ENCODE results near the gene TUBG2.

TUBG2 gene

GRCh38 chr17:42680331-42680808 lies 21.3 kb downstream of the TUBG2 start:
- H3K27me3 Mint-ChIP-seq, result peaks cover 23% of the 10 kb centered on the region
- peaks cover 56% of the 10 kb centered on the region for H3K4me1 Mint-ChIP-seq
- H3K27ac Mint-ChIP-seq, result no peak overlapping the region
- H3K9me3 Mint-ChIP-seq, result no peaks in the 10 kb centered on the region
- no peaks in the 10 kb centered on the region for H3K36me3 Mint-ChIP-seq
- H3K4me3 Mint-ChIP-seq, result peak overlapping the region; percentile 72

- Mint-ChIP-seq H3K27ac (peak within 1 kb of the TSS; percentile 55), H3K4me3 (peak within 1 kb of the TSS; percentile 71), H3K4me1 (peaks cover 52% of the 10 kb centered on the region), H3K27me3 (peaks cover 22% of the 10 kb centered on the region), H3K36me3 (no peaks in the 10 kb centered on the region), H3K9me3 (no peaks in the 10 kb centered on the region)
These were observed 23.1 kb downstream of the TUBG2 start, which contains the start of gene CNTNAP1 for GRCh38 chr17:42681976-42682721. Gene CNTNAP1, plus strand, starts transcription at chr17:42682531. Its CDS starts 299 bp downstream, at chr17:42682830.

GRCh38 chr17:42682722-42683403 lies 23.8 kb downstream of the TUBG2 start:
- Mint-ChIP-seq H3K27ac (no peak overlapping the region), H3K4me3 (peak overlapping the region; percentile 71), H3K9me3 (no peaks in the 10 kb centered on the region), H3K27me3 (peaks cover 22% of the 10 kb centered on the region), H3K36me3 (no peaks in the 10 kb centered on the region), H3K4me1 (peaks cover 48% of the 10 kb centered on the region)

GRCh38 chr17:42683407-42684034 lies 24.4 kb downstream of the TUBG2 start:
- Mint-ChIP-seq H3K27me3 (peaks cover 22% of the 10 kb centered on the region), H3K4me3 (peak overlapping the region; percentile 20), H3K36me3 (no peaks in the 10 kb centered on the region), H3K27ac (no peak overlapping the region), H3K9me3 (no peaks in the 10 kb centered on the region), H3K4me1 (peaks cover 44% of the 10 kb centered on the region)

- peaks cover 32% of the 10 kb centered on the region for H3K4me1 Mint-ChIP-seq
- H3K27me3 Mint-ChIP-seq, result peaks cover 22% of the 10 kb centered on the region
- no peak overlapping the region for H3K27ac Mint-ChIP-seq
These were observed 26.0 kb downstream of the TUBG2 start for GRCh38 chr17:42684929-42685556.

GRCh38 chr17:42685831-42686230 lies 26.7 kb downstream of the TUBG2 start:
- Mint-ChIP-seq H3K4me1 (peaks cover 28% of the 10 kb centered on the region), H3K4me3 (no peak overlapping the region), H3K36me3 (no peaks in the 10 kb centered on the region), H3K27me3 (peaks cover 19% of the 10 kb centered on the region), H3K9me3 (no peaks in the 10 kb centered on the region), H3K27ac (no peak overlapping the region)

More at GRCh38 chr17:42684929-42685556, 26.0 kb downstream of the TUBG2 start:
- Mint-ChIP-seq H3K36me3 (no peaks in the 10 kb centered on the region), H3K4me3 (no peak overlapping the region), H3K9me3 (no peaks in the 10 kb centered on the region)

- peaks cover 15% of the 10 kb centered on the region for H3K27me3 Mint-ChIP-seq
- no peaks in the 10 kb centered on the region for H3K36me3 Mint-ChIP-seq
- no peaks in the 10 kb centered on the region for H3K9me3 Mint-ChIP-seq
These were observed 27.5 kb downstream of the TUBG2 start for GRCh38 chr17:42686520-42687128.

GRCh38 chr17:42687707-42688320 lies 28.7 kb downstream of the TUBG2 start:
- Mint-ChIP-seq H3K27me3 (peaks cover 6% of the 10 kb centered on the region), H3K4me3 (no peak overlapping the region), H3K4me1 (peaks cover 11% of the 10 kb centered on the region), H3K9me3 (no peaks in the 10 kb centered on the region), H3K36me3 (no peaks in the 10 kb centered on the region), H3K27ac (no peak overlapping the region)

More at GRCh38 chr17:42686520-42687128, 27.5 kb downstream of the TUBG2 start:
- Mint-ChIP-seq H3K4me1 (peaks cover 22% of the 10 kb centered on the region), H3K4me3 (no peak overlapping the region), H3K27ac (no peak overlapping the region)

- no peaks in the 10 kb centered on the region for H3K9me3 Mint-ChIP-seq
- H3K27me3 Mint-ChIP-seq, result no peaks in the 10 kb centered on the region
- H3K4me1 Mint-ChIP-seq, result no peaks in the 10 kb centered on the region
- H3K36me3 Mint-ChIP-seq, result no peaks in the 10 kb centered on the region
- H3K27ac Mint-ChIP-seq, result no peak overlapping the region
- H3K4me3 Mint-ChIP-seq, result no peak overlapping the region
These were observed 31.5 kb downstream of the TUBG2 start for GRCh38 chr17:42690596-42690995.

GRCh38 chr17:42691021-42691545 lies 32.0 kb downstream of the TUBG2 start:
- Mint-ChIP-seq H3K27ac (no peak overlapping the region), H3K9me3 (no peaks in the 10 kb centered on the region), H3K27me3 (no peaks in the 10 kb centered on the region), H3K4me3 (no peak overlapping the region), H3K4me1 (no peaks in the 10 kb centered on the region), H3K36me3 (no peaks in the 10 kb centered on the region)

GRCh38 chr17:42692489-42692888 lies 33.4 kb downstream of the TUBG2 start:
- H3K4me3 Mint-ChIP-seq, result no peak overlapping the region
- H3K27me3 Mint-ChIP-seq, result no peaks in the 10 kb centered on the region
- no peaks in the 10 kb centered on the region for H3K9me3 Mint-ChIP-seq
- H3K36me3 Mint-ChIP-seq, result no peaks in the 10 kb centered on the region
- no peaks in the 10 kb centered on the region for H3K4me1 Mint-ChIP-seq
- H3K27ac Mint-ChIP-seq, result no peak overlapping the region

- Mint-ChIP-seq H3K36me3 (peaks cover 2% of the 10 kb centered on the region), H3K4me1 (no peaks in the 10 kb centered on the region), H3K9me3 (no peaks in the 10 kb centered on the region), H3K27me3 (no peaks in the 10 kb centered on the region), H3K4me3 (no peak overlapping the region), H3K27ac (no peak overlapping the region)
These were observed 35.4 kb downstream of the TUBG2 start for GRCh38 chr17:42694524-42694923.

GRCh38 chr17:42695500-42695899 lies 36.4 kb downstream of the TUBG2 start:
- H3K27me3 Mint-ChIP-seq, result no peaks in the 10 kb centered on the region
- H3K27ac Mint-ChIP-seq, result no peak overlapping the region
- no peaks in the 10 kb centered on the region for H3K4me1 Mint-ChIP-seq
- H3K9me3 Mint-ChIP-seq, result no peaks in the 10 kb centered on the region
- no peak overlapping the region for H3K4me3 Mint-ChIP-seq
- H3K36me3 Mint-ChIP-seq, result peaks cover 2% of the 10 kb centered on the region

- Mint-ChIP-seq H3K27me3 (no peaks in the 10 kb centered on the region), H3K4me1 (no peaks in the 10 kb centered on the region), H3K36me3 (peaks cover 2% of the 10 kb centered on the region), H3K4me3 (no peak overlapping the region), H3K27ac (no peak overlapping the region), H3K9me3 (no peaks in the 10 kb centered on the region)
These were observed 38.2 kb downstream of the TUBG2 start for GRCh38 chr17:42697108-42697811.

All from activated naive CD4-positive, alpha-beta T cell treated with anti-CD3 and anti-CD28 coated beads, Interleukin-2, amount 50 U/mL, for 24 hours (primary cell).